SK-N-MC (cell line): ENCODE results near the gene SWAP70.

Experiments
- EZH2 ChIP-seq: fragments of 200-600 bp; sonication (generic); IDR thresholded peaks from one replicate; pipeline ENCODE4 v1.6.1; 2017; ENCODE audit warnings: antibody characterized with exemption
- FOXP2 ChIP-seq: optimal IDR thresholded peaks from 2 replicates; pipeline ENCODE3; 2011; ENCODE audit warnings: mild to moderate bottlenecking, moderate library complexity; ENCODE audit not compliant: insufficient read depth; ENCODE audit errors: extremely low read length, control extremely low read depth
- POLR2AphosphoS5 ChIP-seq: IDR thresholded peaks from 2 replicates; pipeline ENCODE4 v1.6.1; 2012; ENCODE audit warnings: mild to moderate bottlenecking, low read depth, low read length, borderline replicate concordance

- TF ChIP-seq POLR2AphosphoS5: no peak
- TF ChIP-seq EZH2: no peak
- no peak for TF ChIP-seq FOXP2
Measured at GRCh38 chr11:9776203-9776602, 112.3 kb downstream of the SWAP70 start.
